Thoracic aorta (tissue), 2 donors: Measurements from ENCODE around the gene CHGA. TPM values are rescaled to one million over a fixed set of nuclear protein-coding genes. Genes with fewer than 3 reads are reported as not detected.

ENCODE experiments used
- ATAC-seq: fragments of 150-250 bp; one replicate; pipeline ENCODE4 v1.8.0; 2017; ENCODE audit warnings: low read depth; ENCODE audit not compliant: insufficient number of reproducible peaks, low FRiP score
- DNase-seq: peaks from one replicate; pipeline ENCODE4 v3.0.0-alpha.2; 2020; ENCODE audit warnings: low spot score
- H3K27ac ChIP-seq, 2 donors: fragments of 200-600 bp; sonication (generic); 1 replicate in 1 of 2; 2 replicates in 1 of 2; pipeline ENCODE4 v1.5.1; 2016; ENCODE audit warnings: mild to moderate bottlenecking in 2 of 2, moderate library complexity in 2 of 2
- H3K27me3 ChIP-seq: fragments of 200-600 bp; sonication (generic); replicated peaks from 2 replicates; pipeline ENCODE4 v1.6.0; 2016; ENCODE audit warnings: mild to moderate bottlenecking; ENCODE audit not compliant: insufficient read depth
- H3K36me3 ChIP-seq: fragments of 200-600 bp; sonication (generic); one replicate; pipeline ENCODE4 v1.5.1; 2016
- H3K4me1 ChIP-seq, 2 donors: fragments of 200-600 bp; sonication (generic); 1 replicate in 1 of 2; 2 replicates in 1 of 2; pipeline versions ENCODE4 v1.5.1 to v1.6.0; 2016; ENCODE audit warnings: low read depth in 2 of 2, mild to moderate bottlenecking in 1 of 2; ENCODE audit not compliant: control insufficient read depth in 1 of 2
- H3K4me3 ChIP-seq: fragments of 200-600 bp; sonication (generic); 2 replicates; pipeline ENCODE4 v1.5.1; 2016; ENCODE audit warnings: mild to moderate bottlenecking
- H3K9me3 ChIP-seq: fragments of 200-600 bp; sonication (generic); 2 replicates; pipeline ENCODE4 v1.5.1; 2016
- CTCF ChIP-seq: fragments of 200-600 bp; sonication (generic); IDR thresholded peaks from one replicate; pipeline ENCODE4 v1.5.1; 2019; ENCODE audit warnings: antibody characterized with exemption
- total RNA-seq, 2 donors: library from RNA; depleted of rRNA; stranded (reverse); fragments of >200 nt; gene quantifications; one replicate each; pipeline versions ENCODE4 v1.1.0 to v1.2.3, GENCODE V29; 2016

The CHGA gene
- total RNA-seq, 2 donors from 2014 or later, result not detected

- Histone ChIP-seq H3K27me3 (no peaks in the 10 kb centered on the region), H3K4me3 (no peak overlapping the region), H3K9me3 (peaks cover 3% of the 10 kb centered on the region), H3K27ac (no peak overlapping the region), H3K4me1 (peaks cover 0 to 15% of the 10 kb centered on the region in 2 donors), H3K36me3 (no peaks in the 10 kb centered on the region)
- DNase-seq, result no peak
- no peak for TF ChIP-seq CTCF
- ATAC-seq, result no peak
Measured at GRCh38 chr14:92976268-92976667, 53.3 kb downstream of the CHGA start.

- DNase-seq, result no peak
- no peaks in the 10 kb centered on the region for H3K36me3 ChIP-seq
- ATAC-seq, result no peak
- no peak for TF ChIP-seq CTCF
- no peak overlapping the region for H3K4me3 ChIP-seq
- no peaks in the 10 kb centered on the region for H3K27me3 ChIP-seq
- peaks cover 0 to 8% of the 10 kb centered on the region in 2 donors for H3K4me1 ChIP-seq
- H3K9me3 ChIP-seq, result peaks cover 3% of the 10 kb centered on the region
- no peak overlapping the region for H3K27ac ChIP-seq
Measured at GRCh38 chr14:92978229-92979021, 55.5 kb downstream of the CHGA start.

GRCh38 chr14:92980866-92981265 lies 57.9 kb downstream of the CHGA start:
- H3K27me3 ChIP-seq, result no peaks in the 10 kb centered on the region
- peaks cover under 1% of the 10 kb centered on the region for H3K9me3 ChIP-seq
- no peaks in the 10 kb centered on the region for H3K36me3 ChIP-seq
- peaks cover 2 to 14% of the 10 kb centered on the region in 2 donors for H3K4me1 ChIP-seq
- ATAC-seq (no peak), DNase-seq (no peak)
- no peak overlapping the region for H3K4me3 ChIP-seq
- H3K27ac ChIP-seq, result no peak overlapping the region
- no peak for TF ChIP-seq CTCF

- Histone ChIP-seq H3K27me3 (no peaks in the 10 kb centered on the region), H3K4me1 (peaks cover 3 to 23% of the 10 kb centered on the region in 2 donors), H3K9me3 (no peaks in the 10 kb centered on the region), H3K4me3 (no peak overlapping the region), H3K27ac (no peak overlapping the region), H3K36me3 (no peaks in the 10 kb centered on the region)
- ATAC-seq (no peak), DNase-seq (no peak)
- TF ChIP-seq CTCF, result no peak
Measured at GRCh38 chr14:92981726-92982125, 58.8 kb downstream of the CHGA start.

GRCh38 chr14:92982956-92983355 lies 60.0 kb downstream of the CHGA start:
- Histone ChIP-seq H3K36me3 (no peaks in the 10 kb centered on the region), H3K4me1 (peaks cover 3 to 29% of the 10 kb centered on the region in 2 donors), H3K4me3 (no peak overlapping the region), H3K27ac (no peak overlapping the region), H3K27me3 (no peaks in the 10 kb centered on the region), H3K9me3 (no peaks in the 10 kb centered on the region)
- ATAC-seq (no peak), DNase-seq (no peak)
- no peak for TF ChIP-seq CTCF
